Measurements from ENCODE around the gene NAT9.
A peak's percentile ranks its signal among the peaks of the same experiment; 100 is the strongest.

DNA sequence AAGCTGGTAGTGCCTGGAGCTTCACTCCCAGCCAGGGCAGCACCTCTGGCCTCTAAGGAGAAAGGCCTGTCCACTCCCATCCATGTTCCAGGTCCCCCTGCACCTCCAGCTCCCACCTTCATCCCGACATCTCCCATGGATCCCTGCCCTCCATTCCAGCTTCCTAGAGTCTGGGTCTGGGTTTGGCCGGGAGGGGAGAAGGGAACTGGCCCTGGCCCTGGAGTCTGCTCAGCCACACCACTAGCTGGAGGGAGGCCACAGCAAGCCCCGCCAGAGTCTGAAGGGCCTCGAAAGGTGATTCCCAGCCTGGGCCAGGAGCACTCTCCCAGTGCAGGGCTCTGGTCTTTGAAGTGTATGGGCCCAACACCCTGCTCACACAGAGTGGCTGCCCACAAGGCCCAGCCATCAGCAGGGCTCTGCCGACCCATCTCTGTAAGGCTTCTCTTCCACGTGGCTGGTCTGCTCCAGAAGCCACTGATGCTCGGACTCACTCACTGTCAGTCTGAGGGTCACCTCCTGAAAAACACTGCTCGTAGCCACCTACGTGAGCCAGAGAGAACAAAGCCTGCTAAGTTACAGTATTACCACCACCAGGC, 4.7 kb downstream of the NAT9 start:
- TF ChIP-seq, protein P1, sequence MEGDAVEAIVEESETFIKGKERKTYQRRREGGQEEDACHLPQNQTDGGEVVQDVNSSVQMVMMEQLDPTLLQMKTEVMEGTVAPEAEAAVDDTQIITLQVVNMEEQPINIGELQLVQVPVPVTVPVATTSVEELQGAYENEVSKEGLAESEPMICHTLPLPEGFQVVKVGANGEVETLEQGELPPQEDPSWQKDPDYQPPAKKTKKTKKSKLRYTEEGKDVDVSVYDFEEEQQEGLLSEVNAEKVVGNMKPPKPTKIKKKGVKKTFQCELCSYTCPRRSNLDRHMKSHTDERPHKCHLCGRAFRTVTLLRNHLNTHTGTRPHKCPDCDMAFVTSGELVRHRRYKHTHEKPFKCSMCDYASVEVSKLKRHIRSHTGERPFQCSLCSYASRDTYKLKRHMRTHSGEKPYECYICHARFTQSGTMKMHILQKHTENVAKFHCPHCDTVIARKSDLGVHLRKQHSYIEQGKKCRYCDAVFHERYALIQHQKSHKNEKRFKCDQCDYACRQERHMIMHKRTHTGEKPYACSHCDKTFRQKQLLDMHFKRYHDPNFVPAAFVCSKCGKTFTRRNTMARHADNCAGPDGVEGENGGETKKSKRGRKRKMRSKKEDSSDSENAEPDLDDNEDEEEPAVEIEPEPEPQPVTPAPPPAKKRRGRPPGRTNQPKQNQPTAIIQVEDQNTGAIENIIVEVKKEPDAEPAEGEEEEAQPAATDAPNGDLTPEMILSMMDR (IDR thresholded peaks at IDR 0.05 in 8 of 11, conservative IDR thresholded peaks at IDR 0.05 in 3 of 11), result no peak
- peak in 1 of 3 donors; percentile 25 for TF ChIP-seq POLR2AphosphoS5 (IDR thresholded peaks at IDR 0.05)

Data from spleen (tissue), 7 donors.